Uterus (tissue), 4 donors: ENCODE data around the gene SOX5. TPM values are rescaled to one million over a fixed set of nuclear protein-coding genes. Genes with fewer than 3 reads are reported as not detected.

Source experiments
- DNase-seq, 2 donors: peaks; one replicate each; pipeline ENCODE4 v3.0.0-alpha.2; 2019 to 2020
- H3K27ac ChIP-seq, 2 donors: fragments of 200-600 bp; sonication (generic); 1 replicate in 1 of 2; 2 replicates in 1 of 2; pipeline ENCODE4 v1.5.1; 2016 to 2018
- H3K27me3 ChIP-seq, 2 donors: fragments of 200-600 bp; sonication (generic); one replicate each; pipeline ENCODE4 v1.5.1; 2018 to 2019; ENCODE audit warnings: control low read depth in 1 of 2
- H3K36me3 ChIP-seq, 2 donors: fragments of 200-600 bp; sonication (generic); one replicate each; pipeline ENCODE4 v1.5.1; 2019; ENCODE audit warnings: control low read depth in 1 of 2
- H3K4me1 ChIP-seq, 2 donors: fragments of 200-600 bp; sonication (generic); one replicate each; pipeline ENCODE4 v1.5.1; 2018 to 2019; ENCODE audit warnings: control low read depth in 1 of 2
- H3K4me3 ChIP-seq, 2 donors: fragments of 200-600 bp; sonication (generic); 1 replicate in 1 of 2; 2 replicates in 1 of 2; pipeline ENCODE4 v1.5.1; 2018 to 2019; ENCODE audit warnings: mild to moderate bottlenecking in 1 of 2
- H3K9me3 ChIP-seq, 2 donors: fragments of 200-600 bp; sonication (generic); one replicate each; pipeline ENCODE4 v1.5.1; 2019; ENCODE audit warnings: control low read depth in 1 of 2
- POLR2A ChIP-seq, 2 donors: fragments of 450-650 bp; IDR thresholded peaks; one replicate each; pipeline ENCODE4 v1.6.1; 2016; ENCODE audit warnings: antibody characterized with exemption in 2 of 2, mild to moderate bottlenecking in 1 of 2, moderate library complexity in 1 of 2
- intact Hi-C: fragments of 100-400 bp; cut with DNase I; formaldehyde crosslinking; loops from one replicate; pipeline ENCODE4 v1.15.1; 2023; ENCODE audit warnings: low total_unique reads
- total RNA-seq, 4 donors: library from RNA; depleted of rRNA in 3 of 4; stranded (reverse); fragments of >200 nt in 3 of 4; gene quantifications; one replicate each; pipeline versions ENCODE4 v1.1.0 to v1.2.4, GENCODE V29; 2014 to 2023
- TF ChIP-seq, protein P1 (sequence below), 4 experiments: fragments of 200-600 bp in 2 of 4; fragments of 450-650 bp in 2 of 4; sonication (generic) in 2 of 4; IDR thresholded peaks; one replicate each; pipeline ENCODE4 v1.5.1; 2016 to 2019; ENCODE audit warnings: antibody characterized with exemption in 4 of 4, mild to moderate bottlenecking in 2 of 4, moderate library complexity in 1 of 4
- donor health status: DM: yes; HTN: yes; CAD: no.

The SOX5 gene
- total RNA-seq, 4 donors from 2014 or later = 9.1 to 69.5 (median 31.2) TPM

DNA sequence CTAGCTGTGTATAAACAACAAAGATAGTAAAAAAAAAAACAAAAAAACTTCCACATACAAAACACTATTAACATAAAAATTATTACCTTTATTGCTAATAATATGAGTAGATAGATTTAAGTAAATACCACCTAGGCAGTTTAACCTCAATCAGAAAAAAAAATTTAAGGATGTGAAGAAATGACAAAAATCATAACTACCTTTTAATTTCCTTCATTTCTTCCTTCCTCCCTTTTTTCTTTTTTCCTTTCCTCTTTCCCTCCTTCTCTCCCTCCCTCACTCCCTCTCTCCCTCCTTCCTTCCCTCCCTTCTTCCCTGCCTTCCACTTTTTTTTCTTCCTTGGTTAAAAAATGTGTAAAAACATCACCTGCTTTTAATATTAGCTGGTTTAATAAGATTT lies 81.7 kb downstream of the SOX5 start:
- intact Hi-C loops = no loop called here
- Histone ChIP-seq H3K4me3 (no peak overlapping the region), H3K27ac (no peak overlapping the region), H3K27me3 (no peaks in the 10 kb centered on the region), H3K36me3 (no peaks in the 10 kb centered on the region), H3K9me3 (no peaks in the 10 kb centered on the region), H3K4me1 (no peaks in the 10 kb centered on the region)
- TF ChIP-seq, protein P1, sequence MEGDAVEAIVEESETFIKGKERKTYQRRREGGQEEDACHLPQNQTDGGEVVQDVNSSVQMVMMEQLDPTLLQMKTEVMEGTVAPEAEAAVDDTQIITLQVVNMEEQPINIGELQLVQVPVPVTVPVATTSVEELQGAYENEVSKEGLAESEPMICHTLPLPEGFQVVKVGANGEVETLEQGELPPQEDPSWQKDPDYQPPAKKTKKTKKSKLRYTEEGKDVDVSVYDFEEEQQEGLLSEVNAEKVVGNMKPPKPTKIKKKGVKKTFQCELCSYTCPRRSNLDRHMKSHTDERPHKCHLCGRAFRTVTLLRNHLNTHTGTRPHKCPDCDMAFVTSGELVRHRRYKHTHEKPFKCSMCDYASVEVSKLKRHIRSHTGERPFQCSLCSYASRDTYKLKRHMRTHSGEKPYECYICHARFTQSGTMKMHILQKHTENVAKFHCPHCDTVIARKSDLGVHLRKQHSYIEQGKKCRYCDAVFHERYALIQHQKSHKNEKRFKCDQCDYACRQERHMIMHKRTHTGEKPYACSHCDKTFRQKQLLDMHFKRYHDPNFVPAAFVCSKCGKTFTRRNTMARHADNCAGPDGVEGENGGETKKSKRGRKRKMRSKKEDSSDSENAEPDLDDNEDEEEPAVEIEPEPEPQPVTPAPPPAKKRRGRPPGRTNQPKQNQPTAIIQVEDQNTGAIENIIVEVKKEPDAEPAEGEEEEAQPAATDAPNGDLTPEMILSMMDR (IDR thresholded peaks at IDR 0.05) = no peak
- TF ChIP-seq POLR2A (IDR thresholded peaks at IDR 0.05) = no peak
- no peak for DNase-seq

DNA sequence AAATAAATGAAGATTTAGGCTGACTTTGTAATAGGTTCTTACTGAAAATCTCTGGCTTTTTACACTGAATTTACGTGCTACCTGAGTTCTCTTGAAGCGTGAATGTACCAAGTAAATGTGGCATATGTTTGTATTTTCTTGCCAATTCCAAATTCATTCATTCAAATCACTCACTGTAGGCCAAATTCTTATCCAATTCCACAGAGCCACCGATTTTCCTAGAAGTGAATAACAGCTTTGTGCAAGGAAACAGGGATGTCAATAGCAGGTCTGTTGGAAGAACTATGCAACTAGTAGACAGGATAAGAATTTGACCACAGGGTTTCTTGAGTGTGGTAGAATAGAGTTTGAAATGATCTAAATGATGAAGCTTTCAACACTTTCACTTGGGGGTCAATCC lies 86.8 kb downstream of the SOX5 start:
- no peak overlapping the region for H3K4me3 ChIP-seq

GRCh38 chr12:23860019-23860418 lies 89.5 kb downstream of the SOX5 start:
- H3K9me3 ChIP-seq = no peaks in the 10 kb centered on the region
- intact Hi-C loops = no loop called here
- no peaks in the 10 kb centered on the region for H3K27me3 ChIP-seq
- no peak for TF ChIP-seq POLR2A (IDR thresholded peaks at IDR 0.05)
- TF ChIP-seq, protein P1 (IDR thresholded peaks at IDR 0.05) = no peak
- no peak for DNase-seq
- no peak overlapping the region for H3K27ac ChIP-seq
- no peaks in the 10 kb centered on the region for H3K4me1 ChIP-seq
- no peaks in the 10 kb centered on the region for H3K36me3 ChIP-seq
- H3K4me3 ChIP-seq = no peak overlapping the region

More for the DNA sequence above, 86.8 kb downstream of the SOX5 start:
- intact Hi-C loops = no loop called here
- no peak for TF ChIP-seq POLR2A (IDR thresholded peaks at IDR 0.05)
- TF ChIP-seq, protein P1 (IDR thresholded peaks at IDR 0.05) = no peak
- Histone ChIP-seq H3K27ac (no peak overlapping the region), H3K27me3 (no peaks in the 10 kb centered on the region), H3K9me3 (no peaks in the 10 kb centered on the region), H3K4me1 (no peaks in the 10 kb centered on the region), H3K36me3 (no peaks in the 10 kb centered on the region)
- DNase-seq = no peak

DNA sequence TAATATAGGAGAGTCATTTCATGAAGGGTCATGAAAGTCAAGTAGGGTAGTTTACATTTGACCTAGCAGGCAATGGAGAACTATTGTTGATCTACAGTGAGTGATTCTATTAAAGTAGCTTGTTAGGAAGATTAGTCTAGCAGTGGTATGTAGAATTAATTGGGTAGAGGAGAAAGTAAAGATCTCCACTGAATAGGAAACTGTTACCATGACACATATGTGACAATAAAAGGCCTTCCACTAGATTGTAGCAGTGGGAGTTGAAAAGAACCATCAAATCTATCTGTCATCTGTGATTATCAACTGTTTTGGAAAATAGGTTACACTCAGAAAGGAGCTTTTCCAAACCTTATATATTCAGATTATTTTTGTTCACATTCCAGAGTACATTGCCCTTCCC lies 92.3 kb downstream of the SOX5 start:
- no peak for DNase-seq
- intact Hi-C loops = no loop called here
- Histone ChIP-seq H3K4me1 (no peaks in the 10 kb centered on the region), H3K27ac (no peak overlapping the region), H3K27me3 (no peaks in the 10 kb centered on the region), H3K4me3 (no peak overlapping the region), H3K36me3 (no peaks in the 10 kb centered on the region), H3K9me3 (no peaks in the 10 kb centered on the region)
- no peak for TF ChIP-seq POLR2A (IDR thresholded peaks at IDR 0.05)
- TF ChIP-seq, protein P1 (IDR thresholded peaks at IDR 0.05) = no peak

- H3K4me1 ChIP-seq = no peaks in the 10 kb centered on the region
- H3K9me3 ChIP-seq = no peaks in the 10 kb centered on the region
- H3K4me3 ChIP-seq = no peak overlapping the region
- DNase-seq = no peak
- H3K36me3 ChIP-seq = no peaks in the 10 kb centered on the region
- H3K27ac ChIP-seq = no peak overlapping the region
- no peaks in the 10 kb centered on the region for H3K27me3 ChIP-seq
- TF ChIP-seq, protein P1 (IDR thresholded peaks at IDR 0.05) = no peak
- no peak for TF ChIP-seq POLR2A (IDR thresholded peaks at IDR 0.05)
- intact Hi-C loops = no loop called here
Measured at GRCh38 chr12:23855813-23856212, 93.7 kb downstream of the SOX5 start.
